Osteocyte (in vitro differentiated cells): ENCODE data around the gene TTLL5. TPM values are rescaled to one million over a fixed set of nuclear protein-coding genes. Genes with fewer than 3 reads are reported as not detected.
A peak's percentile ranks its signal among the peaks of the same experiment; 100 is the strongest.

Experiments used
- DNase-seq: peaks from one replicate; pipeline ENCODE4 v3.0.0; 2021; ENCODE audit warnings: mixed read lengths; ENCODE audit not compliant: unreplicated experiment; ENCODE audit errors: extremely low spot score
- H3K27ac Mint-ChIP-seq: one replicate; pipeline ENCODE4 v1.8.0; 2021; ENCODE audit warnings: mild to moderate bottlenecking, mixed read lengths; ENCODE audit not compliant: unreplicated experiment
- H3K27me3 Mint-ChIP-seq: one replicate; pipeline ENCODE4 v1.8.0; 2021; ENCODE audit warnings: mixed read lengths; ENCODE audit not compliant: unreplicated experiment
- H3K36me3 Mint-ChIP-seq: one replicate; pipeline ENCODE4 v1.8.0; 2021; ENCODE audit warnings: mixed read lengths; ENCODE audit not compliant: unreplicated experiment
- H3K4me1 Mint-ChIP-seq: one replicate; pipeline ENCODE4 v1.8.0; 2021; ENCODE audit warnings: mixed read lengths; ENCODE audit not compliant: unreplicated experiment
- H3K4me3 Mint-ChIP-seq: one replicate; pipeline ENCODE4 v1.8.0; 2021; ENCODE audit warnings: mild to moderate bottlenecking, moderate library complexity, mixed read lengths; ENCODE audit not compliant: unreplicated experiment
- H3K9me3 Mint-ChIP-seq: one replicate; pipeline ENCODE4 v1.8.0; 2021; ENCODE audit warnings: mixed read lengths; ENCODE audit not compliant: unreplicated experiment
- total RNA-seq: library from RNA; stranded (reverse); gene quantifications from 2 replicates; pipeline ENCODE4 v1.2.1, GENCODE V29; 2021
- TF ChIP-seq, protein P1 (sequence below): fragments of 200-600 bp; sonication (generic); IDR thresholded peaks from 2 replicates; pipeline ENCODE4 v1.5.0; 2021; ENCODE audit warnings: antibody characterized with exemption, mild to moderate bottlenecking, moderate library complexity

Gene TTLL5
- total RNA-seq, 1 donor from 2014 or later = 37.3 TPM

DNA sequence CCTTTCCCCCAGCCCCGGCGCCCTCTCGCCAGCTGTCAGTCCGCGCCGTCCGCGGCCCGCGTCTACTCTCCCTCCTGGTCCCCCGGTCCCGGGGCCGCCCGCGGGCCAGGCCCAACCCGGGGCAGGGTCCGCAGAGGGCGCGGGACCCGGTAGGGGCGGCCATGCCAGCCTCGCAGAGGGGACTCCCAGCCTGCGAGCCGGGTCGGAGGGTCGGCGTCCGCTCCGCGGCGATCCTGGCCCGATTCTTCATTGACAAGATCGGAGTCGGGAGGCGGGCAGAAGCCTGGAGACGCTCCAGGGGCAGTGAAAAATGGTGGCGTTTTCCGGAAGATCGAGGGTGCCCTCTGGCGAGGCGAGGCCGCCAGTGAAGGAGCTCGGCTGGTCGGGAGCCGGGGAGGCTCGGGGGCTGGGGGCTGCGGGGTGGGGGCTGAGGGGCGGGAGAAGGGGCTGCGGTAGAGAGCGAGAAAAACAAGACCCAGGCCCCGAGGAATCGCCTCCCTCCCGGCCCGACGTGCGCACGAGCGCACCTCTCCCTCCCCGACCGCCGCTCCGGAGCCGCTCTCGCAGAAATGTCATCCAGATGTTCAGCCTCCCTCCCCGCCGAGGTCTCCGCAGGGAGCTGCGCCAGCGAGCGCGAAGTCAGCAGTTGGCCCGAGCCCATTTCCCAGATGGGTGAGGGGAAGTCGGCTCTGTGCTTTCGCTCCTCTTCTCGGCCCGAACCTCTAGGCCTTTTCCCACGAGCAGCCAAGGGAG, 321.4 kb downstream of the TTLL5 start:
- peak; percentile 95 for DNase-seq
- TF ChIP-seq, protein P1, sequence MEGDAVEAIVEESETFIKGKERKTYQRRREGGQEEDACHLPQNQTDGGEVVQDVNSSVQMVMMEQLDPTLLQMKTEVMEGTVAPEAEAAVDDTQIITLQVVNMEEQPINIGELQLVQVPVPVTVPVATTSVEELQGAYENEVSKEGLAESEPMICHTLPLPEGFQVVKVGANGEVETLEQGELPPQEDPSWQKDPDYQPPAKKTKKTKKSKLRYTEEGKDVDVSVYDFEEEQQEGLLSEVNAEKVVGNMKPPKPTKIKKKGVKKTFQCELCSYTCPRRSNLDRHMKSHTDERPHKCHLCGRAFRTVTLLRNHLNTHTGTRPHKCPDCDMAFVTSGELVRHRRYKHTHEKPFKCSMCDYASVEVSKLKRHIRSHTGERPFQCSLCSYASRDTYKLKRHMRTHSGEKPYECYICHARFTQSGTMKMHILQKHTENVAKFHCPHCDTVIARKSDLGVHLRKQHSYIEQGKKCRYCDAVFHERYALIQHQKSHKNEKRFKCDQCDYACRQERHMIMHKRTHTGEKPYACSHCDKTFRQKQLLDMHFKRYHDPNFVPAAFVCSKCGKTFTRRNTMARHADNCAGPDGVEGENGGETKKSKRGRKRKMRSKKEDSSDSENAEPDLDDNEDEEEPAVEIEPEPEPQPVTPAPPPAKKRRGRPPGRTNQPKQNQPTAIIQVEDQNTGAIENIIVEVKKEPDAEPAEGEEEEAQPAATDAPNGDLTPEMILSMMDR = peak; percentile 76
- Mint-ChIP-seq H3K27me3 (no peaks in the 10 kb centered on the region), H3K4me3 (peak overlapping the region; percentile 83), H3K27ac (peak overlapping the region; percentile 96), H3K36me3 (peaks cover 2% of the 10 kb centered on the region), H3K9me3 (no peaks in the 10 kb centered on the region), H3K4me1 (peaks cover 64% of the 10 kb centered on the region)

DNA sequence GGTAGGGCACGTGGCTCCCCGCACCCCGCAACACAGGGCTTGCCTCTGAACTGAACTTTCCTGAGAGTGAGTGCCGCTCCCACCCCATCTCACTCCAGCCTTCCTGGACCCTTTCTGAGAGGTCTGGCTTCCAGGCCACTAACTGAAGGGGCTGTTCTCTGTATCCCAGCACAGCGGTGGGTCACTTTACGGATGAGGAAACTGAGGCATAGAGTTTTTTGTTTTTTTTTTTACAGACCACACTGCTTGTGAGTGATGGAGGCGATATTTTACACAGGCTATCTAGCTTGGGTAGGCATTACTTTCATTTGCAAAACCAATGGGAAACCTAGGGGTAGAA, 321.9 kb downstream of the TTLL5 start:
- no peak for DNase-seq
- Mint-ChIP-seq H3K4me3 (peak overlapping the region; percentile 73), H3K27ac (peak overlapping the region; percentile 81), H3K4me1 (peaks cover 58% of the 10 kb centered on the region), H3K9me3 (no peaks in the 10 kb centered on the region), H3K27me3 (no peaks in the 10 kb centered on the region), H3K36me3 (peaks cover 2% of the 10 kb centered on the region)
- TF ChIP-seq, protein P1 = no peak

DNA sequence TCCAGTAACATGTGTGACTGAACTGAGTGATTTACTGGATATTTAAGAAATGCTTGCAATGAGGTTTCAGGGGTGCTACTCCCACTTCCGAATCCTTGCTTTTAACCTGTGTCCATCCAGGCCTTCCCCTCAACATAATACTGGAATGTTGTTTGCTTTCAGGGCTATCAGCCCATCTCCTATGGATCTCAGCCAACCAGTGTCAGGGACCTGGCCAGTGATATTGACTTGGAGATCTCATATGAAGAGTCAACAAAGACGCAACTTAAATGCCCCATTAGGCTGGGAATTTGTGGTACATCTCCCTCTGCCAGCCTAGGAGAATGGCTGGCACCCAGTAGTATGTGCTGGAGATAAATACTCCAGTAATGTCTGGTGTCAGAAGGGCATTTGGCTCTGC, 323.6 kb downstream of the TTLL5 start:
- H3K36me3 Mint-ChIP-seq = peaks cover 3% of the 10 kb centered on the region
- no peak overlapping the region for H3K4me3 Mint-ChIP-seq
- peaks cover 41% of the 10 kb centered on the region for H3K4me1 Mint-ChIP-seq
- H3K27ac Mint-ChIP-seq = no peak overlapping the region
- H3K27me3 Mint-ChIP-seq = no peaks in the 10 kb centered on the region
- TF ChIP-seq, protein P1 = no peak
- no peak for DNase-seq
- H3K9me3 Mint-ChIP-seq = no peaks in the 10 kb centered on the region

DNA sequence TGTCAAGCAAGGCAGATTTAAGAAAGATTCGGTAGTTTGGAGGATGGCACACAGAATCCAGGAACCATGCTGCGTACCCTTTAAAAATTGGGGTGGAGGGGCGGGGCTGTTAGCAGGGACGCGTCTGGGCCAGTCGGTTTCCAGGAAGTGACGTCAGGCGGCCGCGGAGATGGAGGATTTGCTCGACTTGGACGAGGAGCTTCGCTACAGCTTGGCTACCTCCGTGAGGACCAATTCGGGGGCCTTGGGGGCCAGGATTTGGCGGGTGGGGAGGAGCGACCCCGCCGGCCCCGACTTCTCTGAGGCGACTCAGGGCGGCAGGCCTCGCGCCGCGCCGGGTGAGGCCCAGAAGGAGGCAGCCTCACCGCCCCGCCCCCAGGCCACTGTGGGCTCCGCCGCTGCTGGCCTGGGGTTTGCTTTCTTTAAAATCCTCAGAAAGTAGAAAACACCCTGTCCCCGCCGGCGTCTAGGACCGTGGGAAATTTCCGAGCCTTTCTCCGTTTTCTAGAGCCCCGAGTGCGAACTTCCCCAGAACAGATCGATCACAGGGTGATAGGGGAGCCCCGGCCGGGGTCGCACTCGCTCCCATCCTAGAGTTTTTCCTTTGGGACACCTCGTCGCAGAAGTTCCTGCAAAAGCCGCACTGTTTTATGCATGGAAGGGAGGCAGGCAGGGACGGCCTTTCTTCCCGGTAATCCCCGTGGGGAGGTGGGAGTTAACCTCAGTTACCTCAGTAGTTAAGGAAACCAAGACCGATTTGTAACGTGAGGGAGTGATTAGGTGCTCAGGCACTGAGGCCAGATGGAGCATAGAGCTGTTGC, 324.8 kb downstream of the TTLL5 start, which contains the start of gene IFT43:
TSS of gene IFT43 (plus strand) at position 146 of the 821 bp plus-strand sequence. CDS start at position 170, 24 bp downstream.
- Mint-ChIP-seq H3K27me3 (no peaks in the 10 kb centered on the region), H3K9me3 (no peaks in the 10 kb centered on the region), H3K36me3 (peaks cover 11% of the 10 kb centered on the region), H3K4me1 (peaks cover 30% of the 10 kb centered on the region), H3K4me3 (peak within 1 kb of the TSS; percentile 92), H3K27ac (peak within 1 kb of the TSS; percentile 87)
- DNase-seq = peak; percentile 91
- TF ChIP-seq, protein P1 = no peak

DNA sequence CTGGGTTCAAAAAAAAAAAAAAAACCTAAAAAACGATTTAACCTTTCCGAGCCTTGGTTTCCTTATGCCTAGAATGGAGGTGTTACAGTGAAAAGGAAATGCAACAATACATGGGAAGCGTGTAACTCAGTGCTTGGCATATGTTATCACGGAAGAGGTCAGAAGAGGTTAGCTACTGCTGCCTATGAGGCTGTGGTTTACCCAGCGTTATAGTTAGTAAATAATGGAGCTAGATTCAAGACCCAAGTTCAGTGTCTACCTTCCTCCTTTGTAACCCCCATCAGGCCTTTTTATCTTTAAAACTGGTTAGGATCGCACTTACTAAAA, 325.4 kb downstream of the TTLL5 start:
- Mint-ChIP-seq H3K4me1 (peaks cover 24% of the 10 kb centered on the region), H3K27ac (peak overlapping the region; percentile 87), H3K27me3 (no peaks in the 10 kb centered on the region), H3K9me3 (no peaks in the 10 kb centered on the region), H3K36me3 (peaks cover 11% of the 10 kb centered on the region), H3K4me3 (peak overlapping the region; percentile 92)
- no peak for DNase-seq
- TF ChIP-seq, protein P1 = no peak
